Erythroblast (primary cell): Measurements from ENCODE around the gene ATP6AP2.
"Not testable (repeated sequence)": the region's sequence is repeated elsewhere in the genome, so short reads cannot be mapped to it uniquely, and the experiment has no call there.

Source experiments
- GATA1 ChIP-seq: IDR thresholded peaks from 2 replicates; pipeline ENCODE4 v1.6.1; 2011; ENCODE audit warnings: low read depth, mild to moderate bottlenecking, control low read depth, low read length, moderate library complexity
- POLR2A ChIP-seq: IDR thresholded peaks from 2 replicates; pipeline ENCODE4 v1.6.1; 2011; ENCODE audit warnings: mild to moderate bottlenecking, low read length

- not testable (repeated sequence) for TF ChIP-seq POLR2A, GATA1
Measured at GRCh38 chrX:40587623-40588022, 6.9 kb downstream of the ATP6AP2 start.
